Liver (tissue), 9 donors: ENCODE results near the gene IL2. TPM values are rescaled to one million over a fixed set of nuclear protein-coding genes. Genes with fewer than 3 reads are reported as not detected.

ENCODE experiments used
- DNase-seq: peaks from one replicate; pipeline ENCODE4 v3.0.0-alpha.2; 2017; ENCODE audit warnings: low spot score
- H3K27ac ChIP-seq, 2 donors: one replicate each; pipeline ENCODE4 v1.7.0; 2013; ENCODE audit warnings: inconsistent platforms in 2 of 2, low read length in 2 of 2, control low read depth in 1 of 2, low read depth in 1 of 2, mild to moderate bottlenecking in 1 of 2
- H3K27me3 ChIP-seq, 4 donors: one replicate each; pipeline versions ENCODE4 v1.6.1 to v1.7.0; 2013; ENCODE audit warnings: low read length in 3 of 4, inconsistent platforms in 1 of 4, mild to moderate bottlenecking in 1 of 4, moderate library complexity in 1 of 4; ENCODE audit not compliant: control insufficient read depth in 4 of 4, insufficient read depth in 4 of 4
- H3K36me3 ChIP-seq, 4 donors: one replicate each; pipeline versions ENCODE4 v1.6.1 to v1.7.0; 2013; ENCODE audit warnings: low read length in 3 of 4, mild to moderate bottlenecking in 3 of 4, low read depth in 1 of 4, moderate library complexity in 1 of 4; ENCODE audit not compliant: control insufficient read depth in 4 of 4, insufficient read depth in 3 of 4
- H3K4me1 ChIP-seq, 4 donors: one replicate each; pipeline versions ENCODE4 v1.6.1 to v1.7.0; 2013; ENCODE audit warnings: low read length in 3 of 4, mild to moderate bottlenecking in 3 of 4, moderate library complexity in 1 of 4; ENCODE audit not compliant: control insufficient read depth in 4 of 4, insufficient read depth in 4 of 4
- H3K4me3 ChIP-seq, 3 donors: one replicate each; pipeline versions ENCODE4 v1.6.1 to v1.7.0; 2013; ENCODE audit warnings: low read length in 3 of 3, control low read depth in 1 of 3, low read depth in 1 of 3, mild to moderate bottlenecking in 1 of 3
- H3K9ac ChIP-seq, 2 donors: one replicate each; pipeline ENCODE4 v1.7.0; 2013; ENCODE audit warnings: low read length in 2 of 2, mild to moderate bottlenecking in 2 of 2, moderate library complexity in 2 of 2, control low read depth in 1 of 2, low read depth in 1 of 2
- H3K9me3 ChIP-seq, 4 donors: one replicate each; pipeline versions ENCODE4 v1.6.1 to v1.7.0; 2013; ENCODE audit warnings: low read length in 3 of 4; ENCODE audit not compliant: control insufficient read depth in 4 of 4
- ATF3 ChIP-seq: IDR thresholded peaks from 2 replicates; pipeline ENCODE4 v1.6.1; 2016; ENCODE audit warnings: antibody characterized with exemption
- CTCF ChIP-seq: fragments of 150-350 bp; IDR thresholded peaks from 2 replicates; pipeline ENCODE4 v1.5.1; 2017; ENCODE audit warnings: improper control_type of control experiment, low read depth, low read length; ENCODE audit not compliant: missing input control
- EGR1 ChIP-seq, 2 donors: IDR thresholded peaks; 2 replicates each; pipeline ENCODE4 v1.6.1; 2016 to 2018; ENCODE audit warnings: antibody characterized with exemption in 2 of 2, low read depth in 2 of 2
- FOXA1 ChIP-seq: IDR thresholded peaks from 2 replicates; pipeline ENCODE4 v1.6.1; 2016; ENCODE audit warnings: antibody characterized with exemption
- FOXA2 ChIP-seq: IDR thresholded peaks from 2 replicates; pipeline ENCODE4 v1.6.1; 2016; ENCODE audit warnings: antibody characterized with exemption
- GABPA ChIP-seq, 2 donors: IDR thresholded peaks in 1 of 2; conservative IDR thresholded peaks in 1 of 2; 2 replicates each; pipeline ENCODE4 v1.6.1; 2016; ENCODE audit warnings: antibody characterized with exemption in 2 of 2, mild to moderate bottlenecking in 1 of 2, moderate library complexity in 1 of 2
- HNF4A ChIP-seq, 2 donors: conservative IDR thresholded peaks; 2 replicates each; pipeline ENCODE4 v1.6.1; 2016; ENCODE audit warnings: antibody characterized with exemption in 2 of 2, mild to moderate bottlenecking in 2 of 2
- HNF4G ChIP-seq: IDR thresholded peaks from 2 replicates; pipeline ENCODE4 v1.6.1; 2016; ENCODE audit warnings: antibody characterized with exemption
- JUND ChIP-seq, 2 donors: IDR thresholded peaks; 2 replicates each; pipeline ENCODE4 v1.6.1; 2016; ENCODE audit warnings: antibody characterized with exemption in 2 of 2
- MAX ChIP-seq: IDR thresholded peaks from 2 replicates; pipeline ENCODE4 v1.6.1; 2016; ENCODE audit warnings: antibody characterized with exemption
- NR2F2 ChIP-seq: IDR thresholded peaks from 2 replicates; pipeline ENCODE4 v1.6.1; 2016; ENCODE audit warnings: antibody characterized with exemption
- RAD21 ChIP-seq, 2 donors: IDR thresholded peaks; 2 replicates each; pipeline ENCODE4 v1.6.1; 2016; ENCODE audit warnings: antibody characterized with exemption in 2 of 2, mild to moderate bottlenecking in 2 of 2
- REST ChIP-seq: IDR thresholded peaks from 2 replicates; pipeline ENCODE4 v1.6.1; 2016; ENCODE audit warnings: antibody characterized with exemption, mild to moderate bottlenecking
- RXRA ChIP-seq, 2 donors: IDR thresholded peaks; 2 replicates each; pipeline ENCODE4 v1.6.1; 2017 to 2018; ENCODE audit warnings: antibody characterized with exemption in 2 of 2, mild to moderate bottlenecking in 1 of 2
- SP1 ChIP-seq: IDR thresholded peaks from 2 replicates; pipeline ENCODE4 v1.6.1; 2018; ENCODE audit warnings: antibody characterized with exemption, mild to moderate bottlenecking
- TAF1 ChIP-seq: conservative IDR thresholded peaks from 2 replicates; pipeline ENCODE4 v1.6.1; 2016; ENCODE audit warnings: antibody characterized with exemption, mild to moderate bottlenecking
- YY1 ChIP-seq: IDR thresholded peaks from 2 replicates; pipeline ENCODE4 v1.6.1; 2016; ENCODE audit warnings: antibody characterized with exemption, mild to moderate bottlenecking
- ZBTB33 ChIP-seq: IDR thresholded peaks from 2 replicates; pipeline ENCODE4 v1.6.1; 2016; ENCODE audit warnings: antibody characterized with exemption
- WGBS: extraction: QIAGEN DNeasy Blood & Tissue Kit; methylation state at CpG from one replicate; pipeline ENCODE4 v1.1.7; 2013; 5-methylcytosine and 5-hydroxymethylcytosine counted together
- polyA plus RNA-seq, 2 donors: library from polyadenylated mRNA; stranded (reverse) in 1 of 2; unstranded in 1 of 2; fragments of 200-250 nt in 1 of 2; fragments of >200 nt in 1 of 2; fragmentation: Nextera tagmentation in 1 of 2; extraction: Ambion mirVana in 1 of 2; gene quantifications; one replicate each; pipeline versions ENCODE4 v1.2.1 to v1.2.3, GENCODE V29; 2013 to 2015
- total RNA-seq, 2 donors: library from RNA; depleted of rRNA; stranded (reverse); fragments of >200 nt; gene quantifications; one replicate each; pipeline ENCODE4 v1.2.3, GENCODE V29; 2014
- donor health status: healthy.
- donor health status: healthy.
- donor health status: healthy.
- donor health status: healthy.
- donor health status: healthy.

The IL2 gene
- total and polyA plus RNA-seq, 4 donors, result not detected

- TF ChIP-seq HNF4G (no peak), GABPA (IDR thresholded peaks at IDR 0.05 in 1 of 2, conservative IDR thresholded peaks at IDR 0.05 in 1 of 2) (no peak), YY1 (no peak), ATF3 (no peak), FOXA1 (no peak), REST (no peak), JUND (IDR thresholded peaks at IDR 0.05) (no peak), HNF4A (conservative IDR thresholded peaks at IDR 0.05) (no peak), TAF1 (no peak), RXRA (IDR thresholded peaks at IDR 0.05) (no peak), NR2F2 (no peak), RAD21 (IDR thresholded peaks at IDR 0.05) (no peak), SP1 (no peak), EGR1 (IDR thresholded peaks at IDR 0.05; ENCODE audit: low read depth in 2 of 2) (no peak), CTCF (no peak), FOXA2 (no peak), ZBTB33 (no peak), MAX (no peak)
- Histone ChIP-seq H3K9me3 (no peaks in the 10 kb centered on the region), H3K27me3 (no peaks in the 10 kb centered on the region), H3K9ac (no peak overlapping the region), H3K36me3 (no peaks in the 10 kb centered on the region), H3K27ac (no peak overlapping the region), H3K4me3 (no peak overlapping the region), H3K4me1 (no peaks in the 10 kb centered on the region)
- no peak for DNase-seq
- 50% methylated on average over 5 of the region's 5 CpGs for WGBS
These were observed 23.5 kb upstream of the IL2 start for GRCh38 chr4:122479935-122480416.
